Measurements from ENCODE around the gene SGPL1. TPM values are rescaled to one million over a fixed set of nuclear protein-coding genes. Genes with fewer than 3 reads are reported as not detected.
A peak's percentile ranks its signal among the peaks of the same experiment; 100 is the strongest.

SGPL1 gene
- total RNA-seq, 1 experiment from 2014 or later: 93.8 TPM

DNA sequence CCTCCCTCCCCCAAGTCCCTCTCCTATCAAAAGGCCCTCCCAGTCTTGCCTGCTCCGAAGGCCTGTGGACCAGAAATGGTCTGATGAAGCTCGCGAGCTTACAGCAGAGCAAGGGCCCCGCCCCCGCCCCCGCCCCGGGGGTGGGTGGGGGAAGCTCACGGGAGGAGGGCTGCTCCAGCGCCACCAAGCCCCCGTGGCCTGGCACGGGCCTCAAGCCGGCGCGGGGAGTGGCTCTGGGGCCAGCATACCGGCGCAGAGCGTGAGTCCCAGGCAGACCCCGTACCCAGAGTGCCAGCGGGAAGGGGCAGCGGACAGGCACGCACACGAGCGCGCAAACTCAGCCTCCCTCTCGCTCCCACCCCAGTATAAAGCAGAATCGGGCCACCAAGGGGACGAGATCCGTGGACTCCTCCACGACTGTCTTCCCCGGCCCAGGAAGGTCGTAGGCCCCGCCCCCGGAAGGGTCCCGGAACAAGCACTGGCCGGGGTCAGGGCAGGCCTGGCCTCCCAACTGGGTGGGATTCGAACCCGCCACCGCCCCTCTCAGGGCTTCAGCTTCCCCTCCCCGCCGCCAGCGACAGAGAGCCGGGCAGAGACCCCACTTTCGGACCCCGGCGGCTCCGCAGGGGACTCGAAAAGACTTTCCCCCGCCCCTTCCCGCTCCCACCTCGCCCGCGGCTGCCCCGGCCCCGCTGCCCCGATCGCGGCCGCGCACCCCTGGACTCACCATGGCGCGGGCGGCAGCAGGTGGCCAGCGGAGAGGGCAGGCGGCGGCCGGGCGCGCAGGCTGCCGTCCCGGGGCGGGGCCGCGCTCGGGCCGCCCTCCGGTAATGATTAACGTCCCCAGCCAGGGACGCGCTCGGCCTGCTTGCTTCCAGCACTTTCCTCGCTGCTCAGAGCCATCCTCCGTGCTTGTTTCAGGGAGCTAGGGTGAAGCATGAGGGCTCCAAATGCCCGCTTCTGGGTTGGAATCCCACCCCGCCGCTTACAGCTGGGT, 72.4 kb downstream of the SGPL1 start, which contains the start of gene PCBD1:
PCBD1 (minus strand) TSS at position 762 of the 997 bp plus-strand sequence; CDS start at position 730, 32 bp downstream.
- DNase-seq (ENCODE audit: unreplicated experiment): peak; percentile 56
- Mint-ChIP-seq H3K27me3 (ENCODE audit: insufficient read depth, unreplicated experiment) (no peaks in the 10 kb centered on the region), H3K36me3 (ENCODE audit: insufficient read depth, unreplicated experiment) (peaks cover 13% of the 10 kb centered on the region), H3K4me3 (ENCODE audit: unreplicated experiment) (peak within 1 kb of the TSS; percentile 72), H3K4me1 (ENCODE audit: insufficient read depth, unreplicated experiment) (peaks cover 12% of the 10 kb centered on the region), H3K9me3 (ENCODE audit: unreplicated experiment) (no peaks in the 10 kb centered on the region), H3K27ac (ENCODE audit: low read depth, unreplicated experiment) (peak within 1 kb of the TSS; percentile 66)
- CTCF ChIA-PET: interaction anchor here (0.5 to 2.1 kb wide), 6 partner anchors 9 to 380 kb away, joined by 3 to 5 read pairs (median 3); no protein-coding TSS in a partner anchor
- intact Hi-C loops (cut with micrococcal nuclease): no loop called here
- POLR2A ChIA-PET: interaction anchor here (2.6 kb wide), 1 partner anchor 84 kb away, joined by 8 read pairs; no protein-coding TSS in a partner anchor
- no TSS peak for BruUV-seq (replicated peaks)
- TF ChIP-seq CTCF (IDR thresholded peaks at IDR 0.05; ENCODE audit: unreplicated experiment): no peak

- CTCF ChIA-PET: interaction anchor here (0.6 to 2.2 kb wide), 3 partner anchors 13 to 932 kb away, joined by 3 to 10 read pairs (median 3); no protein-coding TSS in a partner anchor
- TF ChIP-seq CTCF (IDR thresholded peaks at IDR 0.05; ENCODE audit: unreplicated experiment): no peak
- H3K4me1 Mint-ChIP-seq (ENCODE audit: insufficient read depth, unreplicated experiment): peaks cover 12% of the 10 kb centered on the region
- no peak for DNase-seq (ENCODE audit: unreplicated experiment)
- BruUV-seq (replicated peaks): no TSS peak
- no peak overlapping the region for H3K27ac Mint-ChIP-seq (ENCODE audit: low read depth, unreplicated experiment)
- intact Hi-C loops (cut with micrococcal nuclease): no loop called here
- H3K4me3 Mint-ChIP-seq (ENCODE audit: unreplicated experiment): peak overlapping the region; percentile 72
- no peaks in the 10 kb centered on the region for H3K27me3 Mint-ChIP-seq (ENCODE audit: insufficient read depth, unreplicated experiment)
- POLR2A ChIA-PET: no interaction called here
- H3K36me3 Mint-ChIP-seq (ENCODE audit: insufficient read depth, unreplicated experiment): peaks cover 13% of the 10 kb centered on the region
- H3K9me3 Mint-ChIP-seq (ENCODE audit: unreplicated experiment): peaks cover 3% of the 10 kb centered on the region
These were observed 73.5 kb downstream of the SGPL1 start for GRCh38 chr10:70889291-70889690.

- H3K27ac Mint-ChIP-seq (ENCODE audit: low read depth, unreplicated experiment): no peak overlapping the region
- no peak for TF ChIP-seq CTCF (IDR thresholded peaks at IDR 0.05; ENCODE audit: unreplicated experiment)
- H3K36me3 Mint-ChIP-seq (ENCODE audit: insufficient read depth, unreplicated experiment): no peaks in the 10 kb centered on the region
- CTCF ChIA-PET: interaction anchor here (0.5 to 2.2 kb wide), 8 partner anchors 11 to 731 kb away, joined by 3 to 10 read pairs (median 3); no protein-coding TSS in a partner anchor
- no peak overlapping the region for H3K4me3 Mint-ChIP-seq (ENCODE audit: unreplicated experiment)
- POLR2A ChIA-PET: no interaction called here
- H3K4me1 Mint-ChIP-seq (ENCODE audit: insufficient read depth, unreplicated experiment): peaks cover 12% of the 10 kb centered on the region
- no TSS peak for BruUV-seq (replicated peaks)
- intact Hi-C loops (cut with micrococcal nuclease): no loop called here
- no peaks in the 10 kb centered on the region for H3K27me3 Mint-ChIP-seq (ENCODE audit: insufficient read depth, unreplicated experiment)
- no peak for DNase-seq (ENCODE audit: unreplicated experiment)
- peaks cover 6% of the 10 kb centered on the region for H3K9me3 Mint-ChIP-seq (ENCODE audit: unreplicated experiment)
These were observed 75.2 kb downstream of the SGPL1 start for GRCh38 chr10:70890917-70891431.

DNA sequence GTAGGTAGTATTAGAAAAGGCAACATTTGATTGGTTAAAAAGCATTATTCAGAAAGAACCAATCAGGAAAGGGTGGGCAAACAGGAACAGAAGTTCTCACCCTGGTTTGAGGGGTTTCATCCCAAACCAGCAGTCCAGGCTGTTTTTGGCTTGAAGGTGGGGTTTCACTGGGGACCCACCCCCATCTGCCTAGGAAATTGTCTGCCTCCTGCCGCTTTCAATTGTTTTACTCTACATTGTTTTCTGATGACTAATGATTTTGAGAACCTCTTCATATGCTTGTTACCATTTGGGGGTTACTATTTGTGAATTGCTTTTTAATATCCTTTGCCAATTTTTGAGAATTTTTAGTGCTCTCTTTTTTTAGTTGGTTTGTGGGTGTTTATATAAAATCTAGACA, 75.9 kb downstream of the SGPL1 start:
- peaks cover 7% of the 10 kb centered on the region for H3K4me1 Mint-ChIP-seq (ENCODE audit: insufficient read depth, unreplicated experiment)
- H3K27ac Mint-ChIP-seq (ENCODE audit: low read depth, unreplicated experiment): no peak overlapping the region
- ChIA-PET POLR2A (no interaction called here), CTCF (interaction anchor here (0.5 kb wide), 1 partner anchor 297 kb away, joined by 3 read pairs; no protein-coding TSS in a partner anchor)
- intact Hi-C loops (cut with micrococcal nuclease): no loop called here
- no peaks in the 10 kb centered on the region for H3K36me3 Mint-ChIP-seq (ENCODE audit: insufficient read depth, unreplicated experiment)
- H3K9me3 Mint-ChIP-seq (ENCODE audit: unreplicated experiment): peaks cover 6% of the 10 kb centered on the region
- TF ChIP-seq CTCF (IDR thresholded peaks at IDR 0.05; ENCODE audit: unreplicated experiment): no peak
- no peak for DNase-seq (ENCODE audit: unreplicated experiment)
- H3K27me3 Mint-ChIP-seq (ENCODE audit: insufficient read depth, unreplicated experiment): no peaks in the 10 kb centered on the region
- BruUV-seq (replicated peaks): no TSS peak
- no peak overlapping the region for H3K4me3 Mint-ChIP-seq (ENCODE audit: unreplicated experiment)

All from MCF 10A (cell line).